ENCODE measurements around the gene PLXNA3.
"Not testable (repeated sequence)": the region's sequence is repeated elsewhere in the genome, so short reads cannot be mapped to it uniquely, and the experiment has no call there.

PLXNA3 gene

DNA sequence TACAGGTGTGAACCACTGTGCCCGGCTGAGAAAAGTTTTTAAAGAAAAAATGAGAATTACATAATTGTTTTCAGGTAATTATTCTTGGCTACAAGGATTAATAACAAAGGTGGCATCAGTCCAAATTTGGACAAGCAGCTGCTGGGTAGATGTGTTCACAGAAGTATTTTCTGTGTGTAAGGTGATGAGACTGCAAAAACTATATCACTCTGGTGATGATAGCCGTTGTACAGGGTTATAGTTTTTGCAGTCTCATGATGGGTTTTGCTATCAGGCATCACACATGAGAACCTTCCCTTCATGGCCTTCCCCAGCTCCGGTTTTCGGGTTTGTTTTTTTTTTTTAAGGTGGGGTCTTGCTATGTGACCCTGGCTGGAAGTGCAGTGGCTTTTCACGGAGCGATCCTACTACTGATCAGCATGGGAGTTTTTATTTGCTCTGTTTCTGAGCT, 37.4 kb downstream of the PLXNA3 start:
- in situ Hi-C loops (cut with MboI; ENCODE audit: low sequenced_read_pairs) = no loop called here

DNA sequence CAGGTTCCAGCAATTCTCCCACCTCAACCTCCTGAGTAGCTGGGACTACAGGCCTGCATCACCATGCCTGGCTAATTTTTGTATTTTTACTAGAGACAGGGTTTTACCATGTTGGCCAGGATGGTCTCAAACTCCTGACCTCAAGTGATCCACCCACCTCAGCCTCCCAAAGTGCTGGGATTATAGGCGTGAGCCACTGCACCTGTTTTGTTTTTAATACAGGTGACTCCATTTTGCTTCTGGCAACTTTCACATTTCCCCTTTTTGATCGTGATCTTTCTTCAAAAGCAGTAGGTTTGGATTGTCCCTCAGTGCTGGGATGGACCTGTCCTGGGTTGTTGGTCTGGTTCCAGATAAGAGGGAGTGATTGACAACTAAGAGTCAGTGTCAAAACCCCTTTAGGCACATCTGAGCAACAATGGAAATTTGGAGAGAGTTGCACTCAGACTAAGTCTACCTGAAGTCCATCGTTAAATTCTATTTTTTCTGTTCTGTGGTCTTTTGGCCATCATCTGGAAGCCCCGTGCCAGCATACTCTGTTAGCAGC, 38.6 kb downstream of the PLXNA3 start:
- in situ Hi-C loops (cut with MboI; ENCODE audit: low sequenced_read_pairs) = not testable (repeated sequence)

DNA sequence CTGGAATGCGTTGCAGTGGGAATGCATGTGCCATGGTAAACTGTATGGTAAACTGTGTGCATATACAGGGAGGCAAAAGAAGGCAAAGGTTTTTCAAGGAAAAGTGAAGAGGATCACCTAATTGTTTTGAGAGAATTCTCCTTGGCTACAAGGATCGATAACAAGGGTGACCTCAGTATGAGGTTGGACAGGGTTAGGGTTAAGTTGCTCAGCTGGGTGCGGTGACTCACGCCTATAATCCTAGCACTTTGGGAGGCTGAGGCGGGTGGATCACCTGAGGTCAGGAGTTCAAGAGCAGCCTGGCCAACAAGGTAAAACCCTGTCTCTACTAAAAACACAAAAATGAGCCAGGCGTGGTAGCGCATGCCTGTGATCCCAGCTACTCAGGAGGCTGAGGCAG, 43.3 kb downstream of the PLXNA3 start:
- in situ Hi-C loops (cut with MboI; ENCODE audit: low sequenced_read_pairs) = loop anchor here (25.0 kb wide), 1 partner anchor 89 kb away; the partner anchor contains the start of genes DNASE1L1 and TAFAZZIN

DNA sequence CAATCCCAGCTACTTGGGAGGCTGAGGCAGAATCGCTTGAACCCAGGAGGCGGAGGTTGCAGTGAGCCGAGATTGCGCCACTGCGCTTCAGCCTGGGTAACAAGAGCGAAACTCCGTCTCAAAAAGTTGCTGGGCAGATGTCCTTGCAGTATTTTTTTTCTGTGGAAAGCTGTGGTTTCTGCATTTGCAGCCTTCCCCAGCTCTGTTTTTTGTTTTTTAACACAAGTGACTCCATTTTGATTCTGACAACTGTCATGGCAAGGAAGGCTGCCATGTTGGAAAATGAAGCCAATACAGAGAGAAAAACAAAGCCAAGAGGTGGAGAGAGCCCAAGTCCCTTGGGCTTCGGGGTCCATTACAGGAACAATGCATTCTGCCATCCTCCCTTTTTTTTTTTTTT, 44.0 kb downstream of the PLXNA3 start:
- in situ Hi-C loops (cut with MboI; ENCODE audit: low sequenced_read_pairs) = loop anchor here (25.0 kb wide), 1 partner anchor 90 kb away; the partner anchor contains the start of genes DNASE1L1 and TAFAZZIN

DNA sequence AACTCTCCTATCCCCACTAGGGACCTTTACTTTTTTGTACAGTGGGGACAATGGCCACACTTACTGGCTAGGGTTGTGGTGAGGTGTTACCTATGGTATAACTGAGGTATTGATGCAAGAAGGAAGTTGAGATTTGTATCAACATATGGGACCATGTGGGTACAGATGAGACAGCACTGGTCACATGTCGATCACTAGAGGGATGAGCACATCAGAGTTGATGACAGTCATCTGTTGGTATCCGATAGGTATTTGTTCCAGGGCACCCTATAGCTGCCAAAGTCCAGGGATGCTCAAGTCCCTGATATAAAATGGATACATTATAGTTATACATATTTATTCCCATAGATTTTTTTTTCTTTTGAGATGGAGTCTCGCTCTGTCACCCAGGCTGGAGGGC, 44.9 kb downstream of the PLXNA3 start:
- in situ Hi-C loops (cut with MboI; ENCODE audit: low sequenced_read_pairs) = loop anchor here (25.0 kb wide), 1 partner anchor 91 kb away; the partner anchor contains the start of genes DNASE1L1 and TAFAZZIN

DNA sequence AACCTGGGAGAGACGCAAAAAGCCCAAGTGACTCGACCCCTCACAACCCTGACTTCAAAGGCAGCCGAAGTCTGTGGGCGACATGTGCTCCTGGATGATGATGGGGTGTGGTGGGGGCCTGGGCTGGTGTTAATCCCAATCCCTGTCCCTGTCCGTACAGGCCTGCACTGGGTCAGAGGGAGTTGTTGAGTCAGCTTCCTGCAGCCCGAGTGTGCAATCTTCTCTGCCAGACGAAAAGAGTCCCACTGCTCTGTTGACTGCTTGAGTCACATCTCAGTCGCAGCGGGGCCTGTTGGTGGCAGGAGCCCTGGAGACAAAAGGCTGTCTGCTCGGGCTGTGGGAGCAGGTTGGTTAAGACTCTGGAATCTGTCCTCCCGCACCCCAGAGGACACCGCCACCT, 47.7 kb downstream of the PLXNA3 start:
- in situ Hi-C loops (cut with MboI; ENCODE audit: low sequenced_read_pairs) = loop anchor here (25.0 kb wide), 1 partner anchor 93 kb away; the partner anchor contains the start of genes DNASE1L1 and TAFAZZIN

DNA sequence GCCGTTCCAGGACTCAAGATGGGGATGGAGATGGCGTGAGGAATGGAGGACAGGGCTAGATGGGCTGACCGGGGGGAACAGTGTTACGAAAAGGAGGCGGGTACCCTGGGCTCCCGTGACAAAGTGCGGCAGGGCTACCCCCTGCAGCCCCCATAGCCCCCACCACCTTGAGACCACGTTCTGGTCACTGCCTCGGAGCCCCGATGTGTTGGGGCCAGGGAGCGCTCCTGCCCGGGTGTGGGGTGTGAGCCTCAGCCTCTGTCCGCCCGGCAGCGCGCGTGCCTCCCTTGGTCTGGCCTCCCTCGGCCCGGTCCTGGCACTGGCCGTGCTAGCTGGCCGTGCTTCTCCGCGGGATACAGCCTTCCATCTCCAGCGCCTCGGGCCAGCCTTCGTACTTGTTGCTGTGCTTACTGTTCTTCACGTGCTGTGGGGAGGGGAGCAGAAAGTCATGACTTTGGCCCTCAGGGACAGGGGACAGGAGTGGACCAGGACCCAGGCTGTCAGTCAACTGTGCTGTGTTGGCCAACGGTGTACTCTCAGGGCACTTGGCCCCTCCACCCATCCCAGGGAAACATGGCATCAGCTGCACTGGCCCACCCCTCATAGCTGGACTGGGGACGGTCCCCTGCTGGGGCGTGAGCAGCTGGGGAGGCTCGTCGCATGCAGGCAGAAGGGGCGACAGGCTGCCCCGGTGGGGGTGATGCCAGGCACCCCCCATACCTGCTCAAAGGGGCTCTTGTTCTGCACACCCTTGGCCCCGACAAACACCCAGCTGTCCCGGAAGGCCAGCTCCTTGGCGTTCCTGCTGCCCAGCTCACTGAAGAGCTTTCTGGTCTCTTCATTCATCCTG, 48.6 kb downstream of the PLXNA3 start:
- in situ Hi-C loops (cut with MboI; ENCODE audit: low sequenced_read_pairs) = loop anchor here (25.0 kb wide), 1 partner anchor 94 kb away; the partner anchor contains the start of genes DNASE1L1 and TAFAZZIN

DNA sequence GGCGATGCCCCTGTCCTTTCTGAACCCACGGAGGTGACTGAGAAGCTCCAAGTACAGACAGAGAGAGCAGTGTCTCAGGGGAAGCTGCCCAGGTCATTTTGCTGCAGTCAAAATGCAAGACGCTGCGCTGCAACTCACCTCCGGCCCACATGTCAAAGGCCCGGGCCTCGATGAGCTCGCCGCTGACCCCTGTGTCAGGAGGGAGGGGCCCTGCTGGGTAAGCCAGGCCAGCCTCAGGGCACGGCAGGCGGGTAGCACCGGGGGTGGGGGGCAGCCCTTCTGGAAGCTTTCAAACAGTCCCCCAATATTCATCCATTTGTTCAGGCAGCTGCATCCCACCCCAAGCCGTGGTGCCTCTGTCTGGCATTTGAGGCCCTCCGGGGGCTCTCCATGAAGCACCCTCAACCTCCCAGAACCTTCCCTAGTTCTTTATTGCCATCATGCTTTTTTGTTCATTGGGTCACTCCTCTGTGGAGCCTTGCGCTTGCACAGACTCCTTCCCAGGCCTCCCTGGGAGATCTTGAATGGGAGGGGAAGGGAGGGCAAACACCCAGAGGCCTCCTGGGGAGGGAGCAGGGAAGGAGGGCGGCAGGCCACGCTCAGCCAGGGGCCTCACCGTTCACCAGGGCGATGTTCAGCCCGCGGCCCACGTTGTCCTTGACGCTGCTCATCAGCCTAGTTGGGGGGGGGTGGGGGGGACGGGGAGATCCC, 49.7 kb downstream of the PLXNA3 start:
- in situ Hi-C loops (cut with MboI; ENCODE audit: low sequenced_read_pairs) = loop anchor here (25.0 kb wide), 1 partner anchor 96 kb away; the partner anchor contains the start of genes DNASE1L1 and TAFAZZIN

DNA sequence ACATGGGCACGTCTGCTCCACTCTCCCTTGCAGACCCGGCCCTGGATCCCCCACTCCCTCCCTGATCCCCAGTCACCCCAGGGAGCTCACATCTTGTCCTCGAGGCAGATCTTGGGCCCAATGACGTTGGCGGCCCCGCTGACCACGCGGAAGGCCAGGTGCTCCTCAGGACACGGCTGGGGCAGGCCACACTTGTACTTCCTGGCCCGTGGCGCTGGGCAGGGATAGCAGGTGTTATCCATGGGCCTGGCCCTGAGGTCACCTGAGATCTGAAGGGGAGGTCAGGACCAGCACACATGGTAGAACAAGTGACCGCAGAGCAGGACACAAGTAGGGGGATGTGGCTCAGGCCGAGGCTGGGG, 50.3 kb downstream of the PLXNA3 start:
- in situ Hi-C loops (cut with MboI; ENCODE audit: low sequenced_read_pairs) = loop anchor here (25.0 kb wide), 1 partner anchor 96 kb away; the partner anchor contains the start of genes DNASE1L1 and TAFAZZIN

DNA sequence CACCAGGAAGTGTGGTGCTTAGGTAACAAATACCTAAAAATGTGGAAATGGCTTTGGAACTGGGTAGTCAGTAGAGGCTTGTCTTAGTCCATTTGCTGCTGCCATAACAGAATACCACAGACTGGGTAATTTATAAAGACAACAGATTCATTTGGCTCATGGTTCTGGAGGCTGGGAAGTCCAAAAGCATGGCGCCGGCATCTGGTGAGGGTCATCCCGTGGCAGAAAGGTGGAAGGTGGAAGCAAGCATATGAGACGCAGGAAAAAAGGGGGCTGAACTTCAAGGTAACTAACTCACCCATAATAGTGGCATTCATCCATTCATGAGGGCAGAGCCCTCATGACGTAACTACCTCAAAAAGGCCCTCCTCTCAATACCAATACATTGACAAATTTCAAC, 51.4 kb downstream of the PLXNA3 start:
- in situ Hi-C loops (cut with MboI; ENCODE audit: low sequenced_read_pairs) = loop anchor here (25.0 kb wide), 1 partner anchor 97 kb away; the partner anchor contains the start of genes DNASE1L1 and TAFAZZIN

DNA sequence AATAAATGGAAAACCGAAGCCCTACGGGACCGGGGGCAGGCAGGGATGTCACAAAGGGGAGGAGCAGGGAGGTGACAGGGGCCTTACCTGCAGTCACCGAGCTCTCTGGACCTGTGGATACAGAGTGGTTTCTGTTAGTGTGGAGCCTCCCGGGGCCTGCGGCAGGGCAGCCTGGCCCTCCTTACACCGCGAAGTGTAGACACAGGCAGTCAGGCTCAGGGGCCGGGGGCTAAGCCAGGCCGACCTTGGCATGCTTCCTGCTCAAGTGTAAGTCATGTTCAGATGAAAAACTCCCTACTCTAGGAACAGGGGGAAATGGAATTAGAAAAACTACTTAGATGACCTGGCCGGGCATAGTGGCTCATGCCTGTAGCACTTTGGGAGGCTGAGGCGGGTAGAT, 53.7 kb downstream of the PLXNA3 start:
- in situ Hi-C loops (cut with MboI; ENCODE audit: low sequenced_read_pairs) = loop anchor here (25.0 kb wide), 1 partner anchor 99 kb away; the partner anchor contains the start of genes DNASE1L1 and TAFAZZIN

DNA sequence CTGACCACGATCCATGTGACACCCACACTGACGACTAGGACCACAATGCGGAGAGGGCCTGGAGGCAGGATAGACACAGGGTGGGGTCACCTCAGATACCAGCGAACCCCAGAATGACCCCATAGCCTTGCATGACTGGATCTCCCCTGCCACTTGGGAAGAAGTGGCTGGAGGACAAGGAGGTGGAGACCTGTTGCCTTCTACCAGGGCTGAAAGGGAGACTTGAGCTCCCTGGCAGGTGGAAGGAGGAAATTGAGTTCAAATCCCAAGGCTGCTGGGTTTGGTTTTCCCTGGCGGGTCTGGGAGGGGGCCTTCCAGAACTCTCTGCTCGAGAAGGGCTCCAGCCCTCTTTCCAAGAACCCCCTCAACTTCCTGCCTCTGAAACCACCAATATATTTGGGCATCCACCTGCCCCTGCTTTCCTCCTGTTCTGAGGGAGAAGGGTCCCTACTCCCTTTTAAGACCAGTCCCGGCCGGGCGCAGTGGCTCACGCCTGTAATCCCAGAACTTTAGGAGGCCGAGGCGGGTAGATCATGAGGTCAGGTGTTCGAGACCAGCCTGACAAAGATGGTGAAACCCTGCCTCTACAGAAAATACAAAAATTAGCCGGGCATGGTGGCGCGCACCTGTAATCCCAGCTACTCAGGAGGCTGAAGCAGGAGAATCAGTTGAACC, 54.9 kb downstream of the PLXNA3 start:
- in situ Hi-C loops (cut with MboI; ENCODE audit: low sequenced_read_pairs) = loop anchor here (25.0 kb wide), 1 partner anchor 101 kb away; the partner anchor contains the start of genes DNASE1L1 and TAFAZZIN

DNA sequence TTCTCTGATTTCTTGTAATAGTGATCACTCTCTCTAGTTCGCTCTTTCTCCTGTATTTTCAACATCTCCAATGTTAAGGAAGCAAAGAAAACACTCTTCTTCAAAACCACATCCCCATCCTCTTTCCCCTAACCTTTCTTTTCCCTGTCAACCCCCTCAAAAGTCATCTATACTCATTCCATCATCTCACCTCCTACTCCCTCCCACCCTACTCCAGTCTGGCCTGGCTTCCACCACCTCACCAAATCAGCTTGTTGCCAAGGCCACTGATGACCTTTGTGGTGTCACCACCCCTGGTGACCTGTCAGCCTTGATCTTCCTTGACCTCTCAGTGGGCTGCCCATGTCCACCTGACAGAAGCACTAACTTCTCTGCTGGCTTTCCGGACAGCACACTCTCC, 55.6 kb downstream of the PLXNA3 start:
- in situ Hi-C loops (cut with MboI; ENCODE audit: low sequenced_read_pairs) = loop anchor here (25.0 kb wide), 1 partner anchor 101 kb away; the partner anchor contains the start of genes DNASE1L1 and TAFAZZIN

DNA sequence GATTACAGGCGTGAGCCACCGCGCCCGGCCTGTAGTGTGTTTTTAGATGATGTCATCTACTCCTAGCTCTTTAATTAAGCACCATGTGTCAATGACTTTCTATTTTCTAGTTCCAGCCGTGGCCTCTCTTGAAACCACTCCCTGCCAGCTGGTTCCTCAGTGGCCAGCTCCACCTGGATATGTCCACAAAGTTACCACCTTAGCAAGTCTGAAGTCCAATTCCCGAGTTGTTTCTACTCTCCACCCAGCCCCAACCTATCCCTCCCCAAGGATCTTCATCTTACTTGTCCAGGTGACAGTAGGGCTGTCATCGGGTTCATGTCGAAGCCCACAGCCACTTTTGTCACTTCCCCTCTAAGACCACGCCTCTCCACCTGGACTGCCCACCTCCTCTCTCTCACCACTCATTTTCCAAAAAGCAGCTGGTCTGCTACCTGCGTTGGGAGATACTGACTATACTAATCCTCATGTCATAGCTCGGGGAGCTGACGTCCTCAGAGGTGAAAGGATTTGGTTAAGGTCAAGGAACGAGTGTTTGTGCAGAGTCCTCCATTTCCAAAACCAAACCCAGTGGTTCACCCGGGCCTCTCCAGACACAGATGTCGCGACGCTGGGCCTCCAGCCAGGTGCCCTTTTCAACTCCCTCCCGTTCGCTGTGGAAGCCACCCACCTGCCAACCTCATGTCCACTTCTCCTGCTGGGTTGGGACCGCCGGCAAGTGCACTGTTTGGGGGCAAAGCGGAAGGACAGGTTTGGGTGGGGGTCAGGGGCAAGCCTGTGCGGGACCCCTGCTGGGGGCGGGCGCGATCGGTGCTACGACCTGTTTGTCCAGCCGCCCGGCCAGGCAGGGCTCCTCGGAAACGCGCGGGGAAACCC, 57.2 kb downstream of the PLXNA3 start:
- in situ Hi-C loops (cut with MboI; ENCODE audit: low sequenced_read_pairs) = loop anchor here (25.0 kb wide), 1 partner anchor 103 kb away; the partner anchor contains the start of genes DNASE1L1 and TAFAZZIN

DNA sequence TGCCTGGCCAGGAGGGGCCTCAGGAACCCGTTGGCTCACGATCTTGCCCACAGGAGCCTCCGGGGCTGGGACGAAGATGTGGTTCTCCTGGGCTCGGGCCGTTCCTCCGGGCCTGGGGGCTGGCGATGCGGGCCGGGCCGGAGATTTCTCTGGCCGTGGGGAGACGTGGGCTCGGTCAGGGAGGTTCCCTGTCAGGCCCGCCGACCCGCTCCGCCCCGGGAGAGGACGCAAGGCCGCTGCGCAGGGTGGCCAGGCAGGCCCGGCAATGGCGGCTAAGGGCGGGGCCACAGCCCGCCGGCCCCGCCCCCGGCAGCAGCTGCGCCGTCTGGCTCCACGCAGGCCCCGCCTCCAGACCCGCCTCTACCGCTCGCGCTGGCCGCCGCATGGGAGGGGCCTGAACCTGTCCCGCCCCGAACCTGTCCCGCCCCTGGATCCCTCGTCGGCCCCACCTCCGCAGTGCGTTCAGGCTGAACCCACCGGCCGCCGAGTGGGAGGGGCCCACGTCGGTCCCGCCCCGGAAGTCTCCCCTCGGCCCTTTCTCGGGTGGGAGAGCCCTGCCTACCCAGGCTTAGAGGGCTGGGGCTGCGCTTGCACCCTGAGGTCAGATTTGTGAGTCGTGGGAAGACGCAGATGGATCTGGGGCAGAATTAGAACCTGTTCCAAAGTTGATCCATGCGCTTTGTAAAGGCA, 58.0 kb downstream of the PLXNA3 start, which contains the start of gene FAM3A:
Gene FAM3A, minus strand, starts transcription at position 267 of the 690 bp plus-strand sequence. CDS start 460 bp downstream, outside the sequence.
- in situ Hi-C loops (cut with MboI; ENCODE audit: low sequenced_read_pairs) = loop anchor here (25.0 kb wide), 1 partner anchor 104 kb away; the partner anchor contains the start of genes DNASE1L1 and TAFAZZIN

DNA sequence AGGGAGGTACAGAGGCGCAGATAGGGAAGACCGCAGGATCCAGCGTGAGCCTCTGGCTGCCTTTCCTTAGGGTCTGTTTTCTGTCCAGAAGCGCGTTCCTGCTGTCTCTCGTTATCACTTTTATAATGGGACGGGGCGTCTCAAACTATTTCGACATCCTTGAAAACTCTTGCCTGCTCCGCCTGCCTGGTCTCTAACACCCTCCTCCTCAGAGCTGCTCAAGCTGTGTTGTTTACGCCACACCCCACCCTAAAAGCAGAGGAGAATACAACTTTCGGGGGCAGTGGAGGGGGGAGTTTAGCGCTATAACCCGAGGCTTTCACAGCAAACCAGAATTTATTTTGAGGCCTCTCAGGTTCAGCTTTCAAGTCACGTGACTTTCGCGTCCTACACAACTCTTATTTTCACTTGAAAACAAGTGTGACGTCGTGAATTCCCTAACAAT, 58.6 kb downstream of the PLXNA3 start:
- in situ Hi-C loops (cut with MboI; ENCODE audit: low sequenced_read_pairs) = loop anchor here (25.0 kb wide), 1 partner anchor 104 kb away; the partner anchor contains the start of genes DNASE1L1 and TAFAZZIN

DNA sequence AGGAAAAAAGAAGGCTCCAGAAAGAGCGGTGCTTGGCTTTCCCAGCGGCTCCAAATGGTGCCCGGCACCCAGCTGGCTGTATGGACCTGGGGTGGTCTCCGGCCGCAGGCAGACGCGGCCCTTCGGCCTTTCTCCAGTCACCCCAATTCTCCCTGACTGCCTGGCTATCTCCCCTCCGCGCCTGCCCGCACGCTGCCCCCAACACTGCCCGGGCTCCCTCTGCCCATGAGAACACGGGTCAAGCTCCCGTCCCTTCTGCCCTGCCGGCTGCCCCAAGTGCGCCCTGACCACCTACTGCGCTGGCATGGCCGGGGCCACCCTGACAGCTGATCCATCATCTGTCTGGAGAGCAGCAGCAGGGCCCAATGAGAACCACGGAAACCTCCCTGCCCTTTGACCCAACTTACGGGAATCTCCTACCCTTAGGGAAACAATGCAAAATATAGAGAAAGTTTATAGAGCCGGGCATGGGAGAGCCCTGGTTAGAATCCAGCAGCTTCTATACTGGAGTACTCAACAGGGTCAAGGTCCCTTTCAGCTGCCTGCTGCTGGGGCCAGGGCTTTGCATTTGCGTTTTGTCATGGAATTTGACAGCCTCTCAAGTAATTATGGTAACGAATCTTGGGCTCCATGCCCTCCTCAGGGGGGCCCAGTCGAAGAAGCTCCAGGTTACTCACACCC, 59.2 kb downstream of the PLXNA3 start:
- in situ Hi-C loops (cut with MboI; ENCODE audit: low sequenced_read_pairs) = loop anchor here (25.0 kb wide), 1 partner anchor 105 kb away; the partner anchor contains the start of genes DNASE1L1 and TAFAZZIN

Measured in HL-60/S4 treated with retinoic acid at 250 ng/mL for 4 days and 3 days (cell line).